GM19025 (cell line): ENCODE data around the gene ICE2.

Experiments
- ATAC-seq: cut with Tn5 transposase; IDR thresholded peaks from one replicate; pipeline ENCODE4 v1.9.1; 2021; ENCODE audit warnings: mild to moderate bottlenecking, low read depth, moderate library complexity; ENCODE audit not compliant: unreplicated experiment

Gene ICE2

GRCh38 chr15:60373327-60373726 is 105.6 kb downstream of the ICE2 start:
- no peak for ATAC-seq

DNA sequence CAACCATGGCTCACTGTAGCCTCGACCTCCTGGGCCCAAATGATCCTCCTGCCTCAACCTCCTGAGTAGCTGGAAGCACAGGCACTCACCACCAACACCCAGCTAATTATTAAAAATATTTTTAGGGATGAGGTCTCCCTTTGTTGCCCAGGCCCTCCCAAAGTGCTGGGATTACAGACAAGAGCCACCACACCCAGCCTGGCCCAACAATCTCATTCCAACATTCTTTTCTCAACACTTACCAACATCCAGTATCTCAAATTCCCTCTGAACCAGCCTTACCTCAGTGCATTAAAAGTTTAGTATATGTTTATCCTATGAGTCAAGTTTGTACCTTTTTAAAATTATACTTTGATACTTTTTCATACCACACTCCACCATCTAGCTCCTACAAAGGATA is 106.2 kb downstream of the ICE2 start:
- ATAC-seq: no peak

DNA sequence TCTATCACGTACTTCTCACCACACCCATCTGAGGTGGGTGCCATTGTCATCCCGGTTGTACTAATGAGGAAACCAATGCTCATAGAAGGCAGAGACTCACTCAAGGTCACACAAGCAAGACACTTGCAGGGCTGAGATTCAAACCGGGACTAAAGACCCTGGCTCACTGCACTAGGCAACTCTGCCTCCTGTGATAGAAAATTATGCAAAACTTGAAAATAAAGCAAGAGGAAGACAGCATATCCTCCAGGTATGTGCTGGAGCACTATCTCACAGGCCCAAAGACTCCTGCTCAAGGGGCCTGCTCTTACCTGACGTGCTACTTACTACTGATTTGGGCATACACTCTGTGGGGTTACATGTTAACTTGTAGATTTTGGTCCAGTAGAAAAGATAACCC is 106.7 kb downstream of the ICE2 start:
- ATAC-seq: no peak

- ATAC-seq: no peak
Measured at GRCh38 chr15:60371175-60372051, 107.5 kb downstream of the ICE2 start.

DNA sequence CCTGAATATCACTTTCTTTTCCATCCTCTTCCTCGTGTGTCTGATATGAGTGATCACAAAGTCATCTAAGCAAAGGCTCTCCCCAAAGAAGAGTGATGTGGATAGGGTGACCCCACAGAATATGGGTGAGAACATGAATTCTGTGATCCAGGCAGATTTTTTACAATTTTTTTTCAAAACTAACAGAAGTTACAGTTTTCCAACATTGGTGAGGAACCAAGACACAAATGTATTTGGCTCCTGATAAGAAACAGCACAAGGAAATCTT is 108.1 kb downstream of the ICE2 start:
- ATAC-seq: no peak

DNA sequence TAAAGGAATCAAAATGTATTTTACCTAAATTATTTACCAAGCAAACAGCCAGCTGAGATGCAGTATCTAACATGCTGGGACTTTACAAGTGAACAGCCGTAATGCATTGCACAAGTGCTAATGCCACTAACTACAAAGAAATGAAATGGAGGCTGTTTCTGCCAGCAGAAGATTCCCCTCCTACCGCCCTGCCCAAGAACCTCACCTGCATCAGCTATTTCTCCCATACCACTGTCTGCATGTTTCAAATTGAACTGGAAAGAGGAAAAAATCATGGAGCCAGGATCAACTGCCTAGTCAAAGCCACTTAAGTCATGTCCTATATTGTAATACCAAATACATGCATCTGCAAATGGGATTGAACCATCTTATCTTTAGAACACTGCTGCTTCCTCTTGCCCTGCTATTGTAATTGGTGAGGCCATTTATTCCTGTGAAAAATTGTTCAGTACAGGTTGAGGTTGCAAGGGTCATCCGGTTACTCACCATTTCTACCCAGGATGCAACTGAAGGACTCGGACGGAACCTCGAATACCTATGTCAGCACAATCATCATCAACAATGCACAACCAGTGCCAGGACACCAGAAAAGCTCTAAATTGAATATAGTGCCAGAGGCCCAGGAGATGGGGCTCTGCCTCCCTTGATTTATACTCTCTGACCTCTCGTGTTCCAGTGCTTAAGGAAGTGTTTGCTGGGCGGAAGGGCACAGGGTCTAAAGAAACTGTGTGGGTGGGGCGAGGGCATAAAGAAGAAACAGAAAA is 108.7 kb downstream of the ICE2 start:
- ATAC-seq: no peak

DNA sequence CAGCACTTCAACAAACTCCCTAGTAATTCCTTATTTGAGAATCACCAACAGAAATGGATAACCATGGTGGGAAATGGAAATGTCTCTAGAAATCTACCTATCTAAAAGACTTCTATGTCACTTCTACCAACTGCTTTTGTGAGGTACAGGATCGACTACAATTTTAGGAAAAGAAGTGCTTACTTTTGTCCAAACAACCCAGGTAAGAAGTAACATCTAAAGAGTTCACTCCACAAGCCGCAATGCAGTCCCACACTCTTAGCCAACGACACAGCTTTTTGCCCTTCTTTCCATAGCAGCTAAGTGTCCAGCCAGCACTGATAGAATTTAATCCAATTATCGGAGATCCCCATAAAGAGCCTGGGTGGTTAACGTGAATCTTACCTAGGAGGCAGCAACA is 109.2 kb downstream of the ICE2 start:
- ATAC-seq: no peak
